HEK293 (cell line): ENCODE data around the gene GP9.

Experiments used
- CTCF ChIA-PET: fragments of 350-600 bp; formaldehyde crosslinking; extraction: SDS; loops from one replicate; lab custom pipeline; 2021; ENCODE audit warnings: antibody characterized with exemption; lab: Yijun Ruan, JAX
- POLR2A ChIA-PET: fragments of 300-600 bp; formaldehyde crosslinking; extraction: SDS; loops from one replicate; lab custom pipeline; 2020; ENCODE audit warnings: antibody characterized with exemption, inconsistent platforms; lab: Yijun Ruan, JAX
- H3K27ac ChIP-seq: fragments of 200-500 bp; sonication (Bioruptor generic); 2 replicates; pipeline ENCODE4 v1.5.1; 2014; ENCODE audit warnings: low read depth, low read length, control low read depth, inconsistent platforms; ENCODE audit errors: extremely low read depth
- H3K36me3 ChIP-seq, 2 experiments: fragments of 200-500 bp in 1 of 2; sonication (Bioruptor generic) in 1 of 2; 1 replicate in 1 of 2; 2 replicates in 1 of 2; pipeline ENCODE4 v1.5.1; 2014 to 2017; ENCODE audit warnings: inconsistent platforms in 2 of 2, low read length in 2 of 2; ENCODE audit not compliant: control insufficient read depth in 2 of 2, insufficient read depth in 1 of 2
- H3K4me1 ChIP-seq: fragments of 200-500 bp; sonication (Bioruptor generic); 2 replicates; pipeline ENCODE4 v1.5.1; 2014; ENCODE audit warnings: mild to moderate bottlenecking, low read length, inconsistent platforms; ENCODE audit not compliant: control insufficient read depth, insufficient read depth
- H3K4me3 ChIP-seq: 2 replicates; pipeline ENCODE4 v1.5.1; 2011; ENCODE audit warnings: low read depth, mild to moderate bottlenecking, control low read depth, low read length, moderate library complexity
- H3K9me3 ChIP-seq: fragments of 200-500 bp; sonication (Bioruptor generic); 2 replicates; pipeline ENCODE4 v1.5.1; 2014; ENCODE audit warnings: low read depth, low read length, inconsistent platforms; ENCODE audit not compliant: control insufficient read depth, insufficient read depth
- ATF2 ChIP-seq: fragments of 450-650 bp; formaldehyde crosslinking; IDR thresholded peaks from 2 replicates; pipeline ENCODE4 v1.5.1; 2016; ENCODE audit warnings: missing biosample characterization, missing genetic modification characterization, low read depth
- BCL6B ChIP-seq: fragments of 450-650 bp; formaldehyde crosslinking; IDR thresholded peaks from 2 replicates; pipeline ENCODE4 v1.5.1; 2017; ENCODE audit warnings: missing biosample characterization, missing genetic modification characterization
- EGR2 ChIP-seq: fragments of 450-650 bp; formaldehyde crosslinking; IDR thresholded peaks from 2 replicates; pipeline ENCODE4 v1.5.1; 2016; ENCODE audit warnings: low read depth, missing biosample characterization, missing genetic modification characterization
- GLI2 ChIP-seq: fragments of 450-650 bp; formaldehyde crosslinking; IDR thresholded peaks from 2 replicates; pipeline ENCODE4; 2017; ENCODE audit warnings: missing biosample characterization, missing genetic modification characterization, low read depth, borderline replicate concordance
- HOXA7 ChIP-seq: sonication (generic); formaldehyde crosslinking; IDR thresholded peaks from 2 replicates; pipeline ENCODE4 v1.8.1; 2022; ENCODE audit warnings: missing genetic modification reagents, borderline replicate concordance
- HOXC10 ChIP-seq: sonication (generic); formaldehyde crosslinking; IDR thresholded peaks from 2 replicates; pipeline ENCODE4 v1.8.1; 2023; ENCODE audit warnings: mild to moderate bottlenecking, missing genetic modification reagents
- KLF8 ChIP-seq: fragments of 450-650 bp; formaldehyde crosslinking; IDR thresholded peaks from 2 replicates; pipeline ENCODE4 v1.5.1; 2016; ENCODE audit warnings: missing biosample characterization, missing genetic modification characterization
- PRDM1 ChIP-seq: fragments of 450-650 bp; formaldehyde crosslinking; IDR thresholded peaks from 2 replicates; pipeline ENCODE4; 2016; ENCODE audit warnings: missing biosample characterization, missing genetic modification characterization
- PRDM2 ChIP-seq: fragments of 450-650 bp; formaldehyde crosslinking; IDR thresholded peaks from 2 replicates; pipeline ENCODE4 v1.5.1; 2016; ENCODE audit warnings: missing biosample characterization, missing genetic modification characterization, borderline replicate concordance
- SCRT1 ChIP-seq: fragments of 450-650 bp; formaldehyde crosslinking; IDR thresholded peaks from 2 replicates; pipeline ENCODE4 v1.5.1; 2016; ENCODE audit warnings: missing biosample characterization, missing genetic modification characterization, borderline replicate concordance
- ZNF18 ChIP-seq: fragments of 450-650 bp; formaldehyde crosslinking; IDR thresholded peaks from 2 replicates; pipeline ENCODE4 v1.5.1; 2016; ENCODE audit warnings: missing biosample characterization, missing genetic modification characterization
- ZNF248 ChIP-seq: fragments of 450-650 bp; formaldehyde crosslinking; IDR thresholded peaks from 2 replicates; pipeline ENCODE4 v1.5.1; 2017; ENCODE audit warnings: missing biosample characterization, missing genetic modification characterization
- ZNF639 ChIP-seq: fragments of 450-650 bp; formaldehyde crosslinking; IDR thresholded peaks from 2 replicates; pipeline ENCODE4 v1.5.1; 2016; ENCODE audit warnings: missing biosample characterization, missing genetic modification characterization
- ZNF704 ChIP-seq: fragments of 450-650 bp; formaldehyde crosslinking; IDR thresholded peaks from 2 replicates; pipeline ENCODE4 v1.5.1; 2016; ENCODE audit warnings: missing biosample characterization, missing genetic modification characterization
- ZNF785 ChIP-seq: fragments of 450-650 bp; formaldehyde crosslinking; IDR thresholded peaks from 2 replicates; pipeline ENCODE4 v1.5.1; 2016; ENCODE audit warnings: missing biosample characterization, missing genetic modification characterization
- ZSCAN16 ChIP-seq: fragments of 450-650 bp; formaldehyde crosslinking; IDR thresholded peaks from 2 replicates; pipeline ENCODE4 v1.5.1; 2016; ENCODE audit warnings: missing biosample characterization, missing genetic modification characterization
- ZXDB ChIP-seq: fragments of 450-650 bp; formaldehyde crosslinking; IDR thresholded peaks from 2 replicates; pipeline ENCODE4 v1.5.1; 2016; ENCODE audit warnings: missing biosample characterization, missing genetic modification characterization

Gene GP9

GRCh38 chr3:129047553-129047839 is 13.1 kb upstream of the GP9 start:
- POLR2A ChIA-PET = no interaction called here
- Histone ChIP-seq H3K36me3 (no peaks in the 10 kb centered on the region), H3K4me1 (no peaks in the 10 kb centered on the region), H3K4me3 (no peak overlapping the region), H3K27ac (no peak overlapping the region), H3K9me3 (no peaks in the 10 kb centered on the region)
- CTCF ChIA-PET = interaction anchor here (0.6 kb wide), 1 partner anchor 78 kb away, joined by 5 read pairs; no protein-coding TSS in a partner anchor
- TF ChIP-seq GLI2 (tag by site-specific recombination) = no peak
- TF ChIP-seq PRDM1 (tag by site-specific recombination) = no peak
- TF ChIP-seq KLF8 = no peak
- TF ChIP-seq HOXC10 (CRISPR knock-in tag) = no peak
- TF ChIP-seq ATF2 (tag by site-specific recombination) = no peak
- TF ChIP-seq ZNF704 (tag by site-specific recombination) = no peak
- no peak for TF ChIP-seq EGR2 (tag by site-specific recombination)
- no peak for TF ChIP-seq ZNF18 (tag by site-specific recombination)
- TF ChIP-seq ZNF639 = no peak
- TF ChIP-seq ZXDB (tag by site-specific recombination) = no peak
- no peak for TF ChIP-seq PRDM2 (tag by site-specific recombination)
- TF ChIP-seq HOXA7 (CRISPR knock-in tag) = no peak
- no peak for TF ChIP-seq ZSCAN16 (tag by site-specific recombination)
- TF ChIP-seq ZNF248 (tag by site-specific recombination) = no peak
- no peak for TF ChIP-seq SCRT1 (tag by site-specific recombination)
- no peak for TF ChIP-seq ZNF785 (tag by site-specific recombination)
- TF ChIP-seq BCL6B = no peak
